Measurements from ENCODE around the gene PLEKHG3.

Gene PLEKHG3

DNA sequence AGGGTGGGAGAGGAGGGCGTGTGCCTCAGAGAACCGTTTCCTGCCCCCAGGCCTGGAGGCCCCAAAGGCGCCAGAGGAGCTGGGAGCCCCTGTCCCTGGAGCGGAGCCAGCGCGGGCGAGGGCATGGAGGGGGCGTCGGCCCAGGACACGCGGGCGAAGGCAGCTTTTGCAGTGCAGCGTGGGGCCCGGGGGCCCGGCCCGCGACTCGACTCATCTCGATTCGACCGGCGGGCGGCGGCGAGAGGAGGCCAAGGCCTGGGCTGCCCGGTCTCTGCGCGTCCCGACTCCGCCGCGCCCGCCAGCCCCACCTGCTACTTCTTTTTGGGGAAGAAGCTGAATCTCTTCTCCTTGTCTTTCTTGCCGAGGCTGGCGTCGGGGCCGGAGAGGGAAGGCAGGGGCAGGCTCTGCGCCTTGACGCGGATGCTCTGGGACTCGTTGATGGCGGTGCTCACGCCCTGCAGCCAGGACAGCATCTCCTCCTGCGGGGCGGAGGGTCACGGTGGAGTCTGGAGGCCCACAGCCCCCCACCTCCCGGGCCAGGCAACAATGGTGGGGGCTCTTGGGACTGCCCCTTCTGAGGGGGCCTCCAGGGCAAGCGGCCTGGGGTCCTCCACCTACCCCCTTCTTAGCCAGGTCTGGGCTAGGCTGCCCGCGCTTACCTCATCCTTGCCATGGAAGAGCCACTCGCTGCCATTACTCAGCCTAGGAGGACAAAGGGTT lies 44.9 kb downstream of the PLEKHG3 start:
- H3K27me3 ChIP-seq (ENCODE audit: control insufficient read depth, low read length): peaks cover 2% of the 10 kb centered on the region; the same call in 1 of the 2 replicates
- no peak overlapping the region for H3K4me2 ChIP-seq (ENCODE audit: low read length)
- no peaks in the 10 kb centered on the region for H3K4me1 ChIP-seq (ENCODE audit: control insufficient read depth, low read length)
- no peaks in the 10 kb centered on the region for H3K36me3 ChIP-seq (ENCODE audit: control insufficient read depth, low read length)
- no peaks in the 10 kb centered on the region for H3K9me3 ChIP-seq (ENCODE audit: control insufficient read depth, insufficient read depth, low read length)
- TF ChIP-seq, protein P1, sequence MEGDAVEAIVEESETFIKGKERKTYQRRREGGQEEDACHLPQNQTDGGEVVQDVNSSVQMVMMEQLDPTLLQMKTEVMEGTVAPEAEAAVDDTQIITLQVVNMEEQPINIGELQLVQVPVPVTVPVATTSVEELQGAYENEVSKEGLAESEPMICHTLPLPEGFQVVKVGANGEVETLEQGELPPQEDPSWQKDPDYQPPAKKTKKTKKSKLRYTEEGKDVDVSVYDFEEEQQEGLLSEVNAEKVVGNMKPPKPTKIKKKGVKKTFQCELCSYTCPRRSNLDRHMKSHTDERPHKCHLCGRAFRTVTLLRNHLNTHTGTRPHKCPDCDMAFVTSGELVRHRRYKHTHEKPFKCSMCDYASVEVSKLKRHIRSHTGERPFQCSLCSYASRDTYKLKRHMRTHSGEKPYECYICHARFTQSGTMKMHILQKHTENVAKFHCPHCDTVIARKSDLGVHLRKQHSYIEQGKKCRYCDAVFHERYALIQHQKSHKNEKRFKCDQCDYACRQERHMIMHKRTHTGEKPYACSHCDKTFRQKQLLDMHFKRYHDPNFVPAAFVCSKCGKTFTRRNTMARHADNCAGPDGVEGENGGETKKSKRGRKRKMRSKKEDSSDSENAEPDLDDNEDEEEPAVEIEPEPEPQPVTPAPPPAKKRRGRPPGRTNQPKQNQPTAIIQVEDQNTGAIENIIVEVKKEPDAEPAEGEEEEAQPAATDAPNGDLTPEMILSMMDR (IDR thresholded peaks at IDR 0.05; ENCODE audit: low read depth, low read length, poor library complexity, severe bottlenecking): no peak
- TF ChIP-seq EZH2phosphoT487 (IDR thresholded peaks at IDR 0.05; ENCODE audit: borderline replicate concordance, low read length): no peak
- H3K4me3 ChIP-seq (ENCODE audit: low read length): no peak overlapping the region
- no peaks in the 10 kb centered on the region for H4K20me1 ChIP-seq (ENCODE audit: control insufficient read depth, insufficient read depth, low read depth, low read length)
- no peaks in the 10 kb centered on the region for H3K9me2 ChIP-seq (replicated peaks; ENCODE audit: control insufficient read depth, low read length)
- no peaks in the 10 kb centered on the region for H3K79me2 ChIP-seq (ENCODE audit: control insufficient read depth, low read length)
- H3K27ac ChIP-seq (ENCODE audit: low read depth, low read length): no peak overlapping the region
- H3F3A ChIP-seq (ENCODE audit: control insufficient read depth, insufficient read depth): no peaks in the 10 kb centered on the region

DNA sequence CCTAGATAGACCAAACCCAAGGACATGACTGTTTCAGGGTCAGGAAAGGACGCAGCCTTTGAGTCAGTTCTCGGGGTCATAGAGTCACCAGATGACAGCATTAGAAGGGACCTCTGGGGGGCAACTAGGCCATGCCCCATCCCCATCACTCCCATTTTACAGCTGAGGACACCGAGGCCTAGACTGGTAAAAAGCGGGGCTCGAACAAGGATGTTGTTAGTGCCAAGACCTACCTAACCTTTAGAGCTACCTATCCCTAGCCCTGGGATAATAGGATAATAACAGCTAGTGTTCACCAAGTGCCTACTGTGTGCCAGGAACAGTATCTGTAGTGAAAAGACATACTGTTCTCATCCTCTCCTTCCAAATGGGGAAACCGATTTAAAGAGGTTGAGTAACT lies 48.7 kb downstream of the PLEKHG3 start:
- Histone ChIP-seq H3K4me1 (ENCODE audit: control insufficient read depth, low read length) (no peaks in the 10 kb centered on the region), H3K9me2 (replicated peaks; ENCODE audit: control insufficient read depth, low read length) (no peaks in the 10 kb centered on the region), H3K27me3 (ENCODE audit: control insufficient read depth, low read length) (peaks cover 2% of the 10 kb centered on the region; the same call in 1 of the 2 replicates), H3F3A (ENCODE audit: control insufficient read depth, insufficient read depth) (no peaks in the 10 kb centered on the region), H3K36me3 (ENCODE audit: control insufficient read depth, low read length) (no peaks in the 10 kb centered on the region), H3K4me2 (ENCODE audit: low read length) (no peak overlapping the region), H3K27ac (ENCODE audit: low read depth, low read length) (no peak overlapping the region), H3K4me3 (ENCODE audit: low read length) (no peak overlapping the region), H4K20me1 (ENCODE audit: control insufficient read depth, insufficient read depth, low read depth, low read length) (no peaks in the 10 kb centered on the region), H3K79me2 (ENCODE audit: control insufficient read depth, low read length) (no peaks in the 10 kb centered on the region), H3K9me3 (ENCODE audit: control insufficient read depth, insufficient read depth, low read length) (no peaks in the 10 kb centered on the region)
- TF ChIP-seq, protein P1 (IDR thresholded peaks at IDR 0.05; ENCODE audit: low read depth, low read length, poor library complexity, severe bottlenecking): no peak

DNA sequence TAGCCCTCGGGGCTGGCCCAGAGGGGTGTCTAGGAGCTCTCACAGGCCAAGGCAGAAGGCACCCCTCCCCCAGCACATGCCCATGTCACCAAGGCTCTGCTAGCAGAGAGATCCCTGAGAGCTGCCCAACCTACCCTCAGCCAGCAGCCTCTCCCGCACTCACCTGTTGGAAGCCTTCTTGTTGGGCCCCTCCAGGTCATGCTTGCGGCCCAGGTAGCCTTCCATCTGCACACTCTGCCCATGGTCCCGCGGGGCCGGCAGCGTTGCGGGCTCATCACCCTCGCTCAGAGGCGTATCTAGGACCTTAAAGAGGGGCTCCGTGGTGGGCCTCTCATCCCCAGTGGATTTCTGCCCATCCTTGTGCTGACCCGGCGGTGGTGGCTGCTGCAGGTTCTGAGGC lies 49.1 kb downstream of the PLEKHG3 start:
- Histone ChIP-seq H3K9me2 (replicated peaks; ENCODE audit: control insufficient read depth, low read length) (no peaks in the 10 kb centered on the region), H4K20me1 (ENCODE audit: control insufficient read depth, insufficient read depth, low read depth, low read length) (no peaks in the 10 kb centered on the region), H3K4me3 (ENCODE audit: low read length) (no peak overlapping the region), H3K4me1 (ENCODE audit: control insufficient read depth, low read length) (no peaks in the 10 kb centered on the region), H3K27me3 (ENCODE audit: control insufficient read depth, low read length) (peaks cover 2% of the 10 kb centered on the region; the same call in 1 of the 2 replicates), H3K9me3 (ENCODE audit: control insufficient read depth, insufficient read depth, low read length) (no peaks in the 10 kb centered on the region), H3K4me2 (ENCODE audit: low read length) (no peak overlapping the region), H3K27ac (ENCODE audit: low read depth, low read length) (no peak overlapping the region), H3F3A (ENCODE audit: control insufficient read depth, insufficient read depth) (no peaks in the 10 kb centered on the region), H3K79me2 (ENCODE audit: control insufficient read depth, low read length) (no peaks in the 10 kb centered on the region), H3K36me3 (ENCODE audit: control insufficient read depth, low read length) (no peaks in the 10 kb centered on the region)
- TF ChIP-seq EZH2phosphoT487 (IDR thresholded peaks at IDR 0.05; ENCODE audit: borderline replicate concordance, low read length): no peak
- TF ChIP-seq, protein P1 (IDR thresholded peaks at IDR 0.05; ENCODE audit: low read depth, low read length, poor library complexity, severe bottlenecking): no peak
